22Rv1 (cell line): ENCODE data around the gene C10orf53.

Source experiments
- H3K27ac ChIP-seq: fragments of 450-650 bp; 2 replicates; pipeline ENCODE4 v1.5.1; 2017
- ZFX ChIP-seq: fragments of 450-650 bp; IDR thresholded peaks from 2 replicates; pipeline ENCODE4 v1.6.1; 2017; ENCODE audit warnings: antibody characterized with exemption, borderline replicate concordance
- TF ChIP-seq, protein P1 (sequence below): fragments of 450-650 bp; IDR thresholded peaks from 2 replicates; pipeline ENCODE4 v1.5.1; 2017; ENCODE audit warnings: mild to moderate bottlenecking

The C10orf53 gene

DNA sequence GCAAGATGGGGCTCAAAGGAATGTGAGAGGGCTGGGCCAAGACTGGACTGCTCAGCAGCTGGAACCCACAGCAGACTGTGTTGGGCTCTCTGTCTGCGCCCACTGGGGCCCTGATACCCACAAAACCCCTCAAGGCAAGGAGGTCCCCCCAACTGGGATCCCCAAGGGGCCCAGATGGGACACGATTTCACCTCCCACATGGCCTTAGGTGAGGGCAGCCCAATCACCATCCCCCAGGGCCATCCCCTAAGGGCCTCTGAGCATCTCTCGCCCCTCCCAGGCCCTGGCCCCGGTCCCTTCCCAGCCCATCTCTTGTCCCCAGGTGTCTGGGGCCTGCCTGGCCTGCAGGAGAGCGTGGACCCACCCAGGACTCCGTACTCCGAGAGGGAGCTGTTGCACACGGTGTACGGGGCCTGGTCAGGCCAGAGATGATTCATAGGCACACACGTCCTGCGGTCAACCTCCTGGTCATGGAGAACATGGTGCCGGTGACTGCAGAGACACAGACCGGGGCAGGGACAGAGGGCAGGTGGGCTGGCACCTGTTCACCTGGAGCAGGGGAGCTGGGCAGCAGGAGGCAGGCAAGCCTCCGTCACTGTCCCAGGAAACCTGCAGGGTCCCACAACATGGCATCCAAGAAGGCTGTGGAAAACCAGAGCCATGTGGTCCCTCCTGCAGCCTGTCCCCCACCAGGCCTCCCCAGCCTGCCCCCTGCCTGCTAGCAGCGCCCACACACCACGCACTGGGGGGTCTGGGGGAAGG is 61.1 kb downstream of the C10orf53 start:
- TF ChIP-seq, protein P1, sequence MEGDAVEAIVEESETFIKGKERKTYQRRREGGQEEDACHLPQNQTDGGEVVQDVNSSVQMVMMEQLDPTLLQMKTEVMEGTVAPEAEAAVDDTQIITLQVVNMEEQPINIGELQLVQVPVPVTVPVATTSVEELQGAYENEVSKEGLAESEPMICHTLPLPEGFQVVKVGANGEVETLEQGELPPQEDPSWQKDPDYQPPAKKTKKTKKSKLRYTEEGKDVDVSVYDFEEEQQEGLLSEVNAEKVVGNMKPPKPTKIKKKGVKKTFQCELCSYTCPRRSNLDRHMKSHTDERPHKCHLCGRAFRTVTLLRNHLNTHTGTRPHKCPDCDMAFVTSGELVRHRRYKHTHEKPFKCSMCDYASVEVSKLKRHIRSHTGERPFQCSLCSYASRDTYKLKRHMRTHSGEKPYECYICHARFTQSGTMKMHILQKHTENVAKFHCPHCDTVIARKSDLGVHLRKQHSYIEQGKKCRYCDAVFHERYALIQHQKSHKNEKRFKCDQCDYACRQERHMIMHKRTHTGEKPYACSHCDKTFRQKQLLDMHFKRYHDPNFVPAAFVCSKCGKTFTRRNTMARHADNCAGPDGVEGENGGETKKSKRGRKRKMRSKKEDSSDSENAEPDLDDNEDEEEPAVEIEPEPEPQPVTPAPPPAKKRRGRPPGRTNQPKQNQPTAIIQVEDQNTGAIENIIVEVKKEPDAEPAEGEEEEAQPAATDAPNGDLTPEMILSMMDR, result no peak
- no peak for TF ChIP-seq ZFX
- no peak overlapping the region for H3K27ac ChIP-seq

DNA sequence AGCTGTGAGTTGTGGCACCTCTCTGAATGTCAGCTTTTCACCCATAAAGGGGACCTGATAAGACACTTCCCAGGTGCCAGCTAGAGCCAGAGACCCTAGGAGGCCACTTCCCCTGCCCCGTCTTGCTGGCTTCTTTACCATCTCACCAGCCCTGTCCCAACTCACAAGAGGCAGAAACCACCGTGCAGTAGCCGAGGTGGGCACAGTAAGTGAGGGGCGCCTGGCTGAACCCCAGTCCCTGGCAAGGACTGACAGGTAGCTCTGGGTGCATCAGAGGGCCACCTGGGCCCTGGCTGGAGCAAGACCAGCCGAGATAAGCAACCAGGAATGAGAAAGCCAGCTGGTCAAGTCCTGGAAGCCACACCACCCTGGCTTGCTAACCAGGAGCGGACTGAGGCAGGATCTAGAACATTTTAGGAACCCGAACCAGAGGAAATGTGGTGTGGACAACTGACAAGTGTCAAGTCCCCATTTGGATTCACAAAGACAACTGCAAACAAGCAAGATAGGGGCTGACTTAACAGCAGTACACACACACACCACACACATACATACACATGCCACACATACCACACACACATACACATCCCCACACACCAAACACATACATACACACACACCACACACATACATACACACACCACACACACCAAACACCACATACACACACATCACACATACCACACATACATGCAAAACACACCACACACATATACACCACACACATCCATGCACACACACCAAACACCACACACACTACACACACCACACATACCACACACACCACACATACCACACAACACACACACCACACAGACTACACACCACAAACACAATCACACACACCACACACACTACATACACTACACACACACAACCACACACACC is 61.9 kb downstream of the C10orf53 start:
- no peak overlapping the region for H3K27ac ChIP-seq
- TF ChIP-seq, protein P1, result no peak
- TF ChIP-seq ZFX, result no peak

GRCh38 chr10:49742683-49743463 is 63.4 kb downstream of the C10orf53 start:
- H3K27ac ChIP-seq, result no peak overlapping the region
- TF ChIP-seq, protein P1, result no peak
- no peak for TF ChIP-seq ZFX

GRCh38 chr10:49743464-49744075 is 64.1 kb downstream of the C10orf53 start:
- H3K27ac ChIP-seq, result no peak overlapping the region
- no peak for TF ChIP-seq ZFX
- TF ChIP-seq, protein P1, result no peak

- H3K27ac ChIP-seq, result no peak overlapping the region
- TF ChIP-seq, protein P1, result no peak
- TF ChIP-seq ZFX, result no peak
Observed at GRCh38 chr10:49744091-49744685, 64.7 kb downstream of the C10orf53 start.

GRCh38 chr10:49744924-49745605 is 65.6 kb downstream of the C10orf53 start:
- no peak overlapping the region for H3K27ac ChIP-seq

More at GRCh38 chr10:49744924-49745605, 65.6 kb downstream of the C10orf53 start:
- TF ChIP-seq, protein P1, result no peak
- TF ChIP-seq ZFX, result no peak
